ENCODE measurements around the gene TEX13A.

TEX13A gene

GRCh38 chrX:105226499-105226898 lies 6.0 kb upstream of the TEX13A start:
- Histone ChIP-seq H3K18ac (ENCODE audit: low read length) (no peak overlapping the region), H2AK5ac (ENCODE audit: low read length) (no peak overlapping the region), H3K4me2 (ENCODE audit: low read length) (no peak overlapping the region), H3K56ac (ENCODE audit: low read length) (no peak overlapping the region), H3K79me1 (ENCODE audit: low read length) (no peaks in the 10 kb centered on the region), H3K4ac (ENCODE audit: low read depth, low read length) (no peak overlapping the region), H3K4me3 (ENCODE audit: low read length) (no peak overlapping the region), H3K36me3 (ENCODE audit: control insufficient read depth, insufficient read depth, low read length) (no peaks in the 10 kb centered on the region), H4K5ac (ENCODE audit: low read length) (no peak overlapping the region), H2BK5ac (ENCODE audit: low read length) (no peak overlapping the region), H3K27ac (ENCODE audit: low read depth, low read length) (no peak overlapping the region), H3K79me2 (ENCODE audit: control insufficient read depth, insufficient read depth, low read length) (no peaks in the 10 kb centered on the region), H3K23ac (ENCODE audit: low read length) (no peak overlapping the region), H4K8ac (ENCODE audit: low read depth, low read length) (no peak overlapping the region), H3K9ac (ENCODE audit: low read length) (no peak overlapping the region), H2BK15ac (replicated peaks; ENCODE audit: low read depth) (no peak overlapping the region), H3K4me1 (ENCODE audit: control insufficient read depth, low read depth, low read length) (no peaks in the 10 kb centered on the region), H2BK120ac (ENCODE audit: low read depth, low read length) (no peak overlapping the region), H3K27me3 (ENCODE audit: insufficient read depth, low read length, poor library complexity) (no peaks in the 10 kb centered on the region)
- no CpG with 5 or more reads among the region's 5 CpGs for WGBS (ENCODE audit: extremely low coverage, insufficient coverage, low lambda C conversion rate)
- DNase-seq, result peak; percentile 46

- H3K36me3 ChIP-seq (ENCODE audit: control insufficient read depth, insufficient read depth, low read length), result no peaks in the 10 kb centered on the region
- H3K79me2 ChIP-seq (ENCODE audit: control insufficient read depth, insufficient read depth, low read length), result no peaks in the 10 kb centered on the region
- peak; percentile 1 for DNase-seq
- no peak overlapping the region for H2AK5ac ChIP-seq (ENCODE audit: low read length)
- no peak overlapping the region for H2BK120ac ChIP-seq (ENCODE audit: low read depth, low read length)
- no peak overlapping the region for H2BK5ac ChIP-seq (ENCODE audit: low read length)
- H2BK15ac ChIP-seq (replicated peaks; ENCODE audit: low read depth), result no peak overlapping the region
- no peak overlapping the region for H3K23ac ChIP-seq (ENCODE audit: low read length)
- no peaks in the 10 kb centered on the region for H3K27me3 ChIP-seq (ENCODE audit: insufficient read depth, low read length, poor library complexity)
- no CpG with 5 or more reads among the region's 3 CpGs for WGBS (ENCODE audit: extremely low coverage, insufficient coverage, low lambda C conversion rate)
- H3K4ac ChIP-seq (ENCODE audit: low read depth, low read length), result no peak overlapping the region
- no peaks in the 10 kb centered on the region for H3K79me1 ChIP-seq (ENCODE audit: low read length)
- no peak overlapping the region for H3K9ac ChIP-seq (ENCODE audit: low read length)
- no peak overlapping the region for H4K5ac ChIP-seq (ENCODE audit: low read length)
- no peak overlapping the region for H3K4me2 ChIP-seq (ENCODE audit: low read length)
- no peaks in the 10 kb centered on the region for H3K4me1 ChIP-seq (ENCODE audit: control insufficient read depth, low read depth, low read length)
- H3K4me3 ChIP-seq (ENCODE audit: low read length), result no peak overlapping the region
- no peak overlapping the region for H3K27ac ChIP-seq (ENCODE audit: low read depth, low read length)
- no peak overlapping the region for H3K56ac ChIP-seq (ENCODE audit: low read length)
- H4K8ac ChIP-seq (ENCODE audit: low read depth, low read length), result no peak overlapping the region
- H3K18ac ChIP-seq (ENCODE audit: low read length), result no peak overlapping the region
These were observed 880 bp upstream of the TEX13A start for GRCh38 chrX:105221374-105221773.

GRCh38 chrX:105219454-105220401 lies 766 bp downstream of the TEX13A start:
- Histone ChIP-seq H3K36me3 (ENCODE audit: control insufficient read depth, insufficient read depth, low read length) (no peaks in the 10 kb centered on the region), H3K4ac (ENCODE audit: low read depth, low read length) (no peak overlapping the region), H3K18ac (ENCODE audit: low read length) (no peak overlapping the region), H3K27me3 (ENCODE audit: insufficient read depth, low read length, poor library complexity) (no peaks in the 10 kb centered on the region), H2AK5ac (ENCODE audit: low read length) (no peak overlapping the region), H2BK5ac (ENCODE audit: low read length) (no peak overlapping the region), H3K23ac (ENCODE audit: low read length) (no peak overlapping the region), H3K9ac (ENCODE audit: low read length) (no peak overlapping the region), H3K4me3 (ENCODE audit: low read length) (no peak overlapping the region), H3K27ac (ENCODE audit: low read depth, low read length) (no peak overlapping the region), H4K8ac (ENCODE audit: low read depth, low read length) (no peak overlapping the region), H3K4me2 (ENCODE audit: low read length) (no peak overlapping the region), H3K79me1 (ENCODE audit: low read length) (no peaks in the 10 kb centered on the region), H2BK15ac (replicated peaks; ENCODE audit: low read depth) (no peak overlapping the region), H2BK120ac (ENCODE audit: low read depth, low read length) (no peak overlapping the region), H3K4me1 (ENCODE audit: control insufficient read depth, low read depth, low read length) (no peaks in the 10 kb centered on the region), H4K5ac (ENCODE audit: low read length) (no peak overlapping the region), H3K56ac (ENCODE audit: low read length) (no peak overlapping the region), H3K79me2 (ENCODE audit: control insufficient read depth, insufficient read depth, low read length) (no peaks in the 10 kb centered on the region)
- WGBS (ENCODE audit: extremely low coverage, insufficient coverage, low lambda C conversion rate), result no CpG with 5 or more reads among the region's 26 CpGs
- no peak for DNase-seq

- H3K4me2 ChIP-seq (ENCODE audit: low read length), result no peak overlapping the region
- H2BK5ac ChIP-seq (ENCODE audit: low read length), result no peak overlapping the region
- H4K8ac ChIP-seq (ENCODE audit: low read depth, low read length), result no peak overlapping the region
- no peak overlapping the region for H3K56ac ChIP-seq (ENCODE audit: low read length)
- H3K18ac ChIP-seq (ENCODE audit: low read length), result no peak overlapping the region
- H3K27me3 ChIP-seq (ENCODE audit: insufficient read depth, low read length, poor library complexity), result no peaks in the 10 kb centered on the region
- H3K23ac ChIP-seq (ENCODE audit: low read length), result no peak overlapping the region
- H2BK15ac ChIP-seq (replicated peaks; ENCODE audit: low read depth), result no peak overlapping the region
- no peak overlapping the region for H3K4me3 ChIP-seq (ENCODE audit: low read length)
- no peak overlapping the region for H2BK120ac ChIP-seq (ENCODE audit: low read depth, low read length)
- H2AK5ac ChIP-seq (ENCODE audit: low read length), result no peak overlapping the region
- H3K9ac ChIP-seq (ENCODE audit: low read length), result no peak overlapping the region
- H3K4me1 ChIP-seq (ENCODE audit: control insufficient read depth, low read depth, low read length), result no peaks in the 10 kb centered on the region
- WGBS (ENCODE audit: extremely low coverage, insufficient coverage, low lambda C conversion rate), result no CpG with 5 or more reads among the region's 3 CpGs
- no peaks in the 10 kb centered on the region for H3K36me3 ChIP-seq (ENCODE audit: control insufficient read depth, insufficient read depth, low read length)
- no peak overlapping the region for H3K4ac ChIP-seq (ENCODE audit: low read depth, low read length)
- no peak for DNase-seq
- no peak overlapping the region for H3K27ac ChIP-seq (ENCODE audit: low read depth, low read length)
- H3K79me2 ChIP-seq (ENCODE audit: control insufficient read depth, insufficient read depth, low read length), result no peaks in the 10 kb centered on the region
- no peak overlapping the region for H4K5ac ChIP-seq (ENCODE audit: low read length)
- no peaks in the 10 kb centered on the region for H3K79me1 ChIP-seq (ENCODE audit: low read length)
These were observed 9.4 kb downstream of the TEX13A start for GRCh38 chrX:105211066-105211575.

GRCh38 chrX:105210258-105210657 lies 10.2 kb downstream of the TEX13A start:
- Histone ChIP-seq H2BK15ac (replicated peaks; ENCODE audit: low read depth) (no peak overlapping the region), H4K5ac (ENCODE audit: low read length) (no peak overlapping the region), H2AK5ac (ENCODE audit: low read length) (no peak overlapping the region), H2BK120ac (ENCODE audit: low read depth, low read length) (no peak overlapping the region), H3K36me3 (ENCODE audit: control insufficient read depth, insufficient read depth, low read length) (no peaks in the 10 kb centered on the region), H3K9ac (ENCODE audit: low read length) (no peak overlapping the region), H3K4me2 (ENCODE audit: low read length) (no peak overlapping the region), H4K8ac (ENCODE audit: low read depth, low read length) (no peak overlapping the region), H3K4me1 (ENCODE audit: control insufficient read depth, low read depth, low read length) (no peaks in the 10 kb centered on the region), H3K27ac (ENCODE audit: low read depth, low read length) (no peak overlapping the region), H3K79me2 (ENCODE audit: control insufficient read depth, insufficient read depth, low read length) (no peaks in the 10 kb centered on the region), H3K79me1 (ENCODE audit: low read length) (no peaks in the 10 kb centered on the region), H3K56ac (ENCODE audit: low read length) (no peak overlapping the region), H3K4ac (ENCODE audit: low read depth, low read length) (no peak overlapping the region), H3K18ac (ENCODE audit: low read length) (no peak overlapping the region), H3K4me3 (ENCODE audit: low read length) (no peak overlapping the region), H3K23ac (ENCODE audit: low read length) (no peak overlapping the region), H2BK5ac (ENCODE audit: low read length) (no peak overlapping the region), H3K27me3 (ENCODE audit: insufficient read depth, low read length, poor library complexity) (no peaks in the 10 kb centered on the region)
- no peak for DNase-seq
- no CpG with 5 or more reads among the region's 2 CpGs for WGBS (ENCODE audit: extremely low coverage, insufficient coverage, low lambda C conversion rate)
